GM21447 (cell line): ENCODE data around the gene HADHA.

Experiments used
- ATAC-seq: cut with Tn5 transposase; IDR thresholded peaks from one replicate; pipeline ENCODE4 v1.9.1; 2021; ENCODE audit not compliant: unreplicated experiment

The HADHA gene

GRCh38 chr2:26245810-26246209 is 1.4 kb upstream of the HADHA start:
- ATAC-seq = peak; percentile 62

GRCh38 chr2:26245231-26245732 is 850 bp upstream of the HADHA start:
- ATAC-seq = peak; percentile 9

- ATAC-seq = peak; percentile 1
Measured at GRCh38 chr2:26243470-26244308, 743 bp downstream of the HADHA start.

GRCh38 chr2:26241928-26242436 is 2.5 kb downstream of the HADHA start:
- no peak for ATAC-seq

DNA sequence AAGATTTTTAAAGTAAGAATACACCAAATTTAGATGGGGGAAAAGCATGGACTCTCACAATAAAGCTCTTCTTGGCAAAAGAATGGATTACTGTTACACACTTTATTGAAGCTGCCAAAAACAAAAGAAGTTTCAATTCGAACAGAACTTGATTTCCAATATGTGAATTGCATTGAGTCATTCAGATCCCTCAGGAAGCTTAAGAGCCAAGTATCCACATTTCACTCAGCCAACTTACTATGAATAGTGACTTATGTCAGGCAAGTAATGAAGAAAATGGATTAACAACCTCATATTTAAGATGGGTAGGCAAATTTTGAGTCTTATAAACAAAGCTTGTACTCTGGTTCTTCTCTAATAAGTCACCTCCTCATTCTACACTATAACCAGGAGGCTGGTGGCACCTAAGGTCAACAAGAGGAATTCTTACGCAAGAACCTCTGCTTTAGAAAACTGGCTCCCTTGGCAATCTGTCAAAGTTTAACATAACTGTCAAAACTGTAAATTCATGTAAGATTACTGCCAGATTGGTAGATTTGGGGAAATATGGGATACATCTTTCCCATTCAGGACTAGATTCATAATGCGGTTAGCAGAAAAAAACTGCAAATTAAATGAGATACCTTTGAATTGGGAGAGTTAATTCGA is 6.0 kb downstream of the HADHA start:
- no peak for ATAC-seq

DNA sequence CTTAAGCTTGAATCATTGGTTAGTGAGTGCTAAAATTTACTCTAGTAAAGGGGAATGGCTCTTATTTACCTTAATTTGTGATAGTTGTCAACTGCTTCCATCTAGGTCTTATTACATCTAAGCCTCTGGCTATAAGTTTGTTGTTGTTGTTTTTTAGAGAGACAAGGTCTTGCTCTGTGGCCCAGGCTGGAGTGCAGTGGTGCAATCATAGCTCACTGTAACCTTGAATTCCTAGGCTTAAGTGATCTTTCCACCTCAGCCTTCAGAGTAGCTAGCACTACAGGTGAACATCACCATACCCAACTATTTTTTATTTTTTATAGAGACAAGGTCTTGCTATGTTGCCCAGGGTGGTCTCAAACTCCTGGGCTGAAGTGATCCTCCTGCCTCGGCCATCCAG is 6.6 kb downstream of the HADHA start:
- ATAC-seq = no peak

- ATAC-seq = no peak
Measured at GRCh38 chr2:26235089-26235488, 9.3 kb downstream of the HADHA start.

DNA sequence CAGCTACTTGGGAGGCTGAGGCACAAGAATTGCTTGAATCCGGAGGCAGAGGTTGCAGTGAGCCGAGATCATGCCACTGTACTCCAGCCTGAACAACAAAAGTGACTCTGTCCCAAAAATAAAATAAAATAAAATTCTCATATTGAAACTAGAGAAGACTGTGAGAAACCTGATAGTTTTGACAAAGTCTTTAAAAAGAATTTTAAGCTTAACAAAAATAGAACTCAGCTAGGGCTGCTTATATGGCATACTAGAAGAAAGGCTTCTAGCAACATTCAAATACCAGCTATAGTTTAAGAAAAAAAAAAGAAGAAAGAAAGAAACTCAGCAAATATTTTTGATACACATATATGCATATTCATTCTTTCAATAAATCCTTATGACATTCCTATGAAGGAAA is 13.6 kb downstream of the HADHA start:
- ATAC-seq = no peak

DNA sequence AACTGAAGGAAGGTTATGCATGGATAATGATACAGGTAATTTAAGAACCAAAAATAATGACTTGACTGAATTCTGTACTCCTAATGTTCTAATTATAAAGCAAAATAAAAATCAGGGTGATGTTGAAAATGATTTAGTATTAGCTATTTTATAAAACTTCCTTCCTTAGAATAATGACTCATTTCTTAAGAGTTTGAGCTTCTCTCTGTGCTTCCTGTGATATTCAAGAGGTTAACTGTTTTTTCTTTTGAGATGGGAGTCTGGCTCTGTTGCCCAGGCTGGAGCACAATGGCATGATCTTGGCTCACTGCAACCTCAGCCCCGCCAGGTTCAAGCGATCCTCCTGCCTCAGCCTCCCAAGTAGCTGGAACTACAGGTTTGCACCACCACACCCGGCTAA is 14.8 kb downstream of the HADHA start:
- ATAC-seq = no peak

DNA sequence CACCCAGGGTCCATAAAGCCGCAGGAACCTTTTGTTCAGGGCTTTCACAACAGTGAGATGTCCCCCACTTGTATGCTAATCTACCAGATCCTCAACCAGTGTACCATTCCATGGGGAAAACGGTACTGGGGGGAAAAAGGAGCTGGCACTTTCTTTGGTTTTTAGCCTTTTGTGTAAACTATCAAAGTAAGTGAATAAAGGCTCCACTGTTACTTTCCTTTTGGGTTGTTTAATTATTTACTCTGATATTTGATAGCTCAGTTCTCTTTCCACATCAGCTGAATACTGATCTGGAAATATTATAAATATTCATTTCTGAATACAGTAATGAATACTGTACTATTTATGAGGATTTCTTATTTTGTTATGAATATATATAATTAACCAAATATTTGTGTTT is 20.3 kb downstream of the HADHA start:
- ATAC-seq = no peak

- no peak for ATAC-seq
Measured at GRCh38 chr2:26223018-26223417, 21.4 kb downstream of the HADHA start.

DNA sequence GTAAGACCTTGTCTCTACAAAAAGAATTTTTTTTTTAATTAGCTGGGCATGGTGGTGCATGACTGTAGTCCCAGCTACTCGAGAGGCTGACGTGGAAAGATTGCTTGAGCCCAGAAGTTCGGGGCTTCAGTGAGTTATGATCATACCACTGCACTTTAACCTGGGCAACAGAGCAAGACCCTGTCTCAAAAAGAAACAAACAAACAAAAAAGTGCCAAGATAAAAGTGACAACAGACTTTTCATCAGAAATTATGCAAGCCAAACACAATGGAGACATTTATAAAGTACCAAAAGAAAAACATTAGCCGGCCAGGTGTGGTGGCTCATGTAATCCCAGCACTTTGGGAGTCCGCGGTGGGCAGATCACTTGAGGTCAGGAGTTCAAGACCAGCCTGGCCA is 26.7 kb downstream of the HADHA start:
- no peak for ATAC-seq

DNA sequence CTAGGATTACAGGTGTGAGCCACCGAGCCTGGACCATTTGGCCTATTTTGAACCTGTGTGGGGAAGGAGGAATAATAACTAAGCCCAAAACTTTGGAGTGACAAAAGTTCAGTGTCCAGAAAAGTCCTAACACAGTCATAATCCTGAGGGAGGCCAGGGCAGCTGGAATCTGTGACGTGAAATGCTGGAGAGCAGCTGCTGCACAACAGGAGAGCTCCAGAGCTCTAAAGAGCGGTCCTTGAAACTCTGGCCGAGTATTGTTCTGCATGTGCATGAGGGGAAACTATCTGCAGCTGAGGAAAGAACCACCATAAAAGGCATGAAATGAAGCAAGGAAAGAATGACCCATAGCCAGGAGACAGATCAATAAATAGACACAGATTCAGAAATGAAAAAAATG is 27.8 kb downstream of the HADHA start:
- ATAC-seq = no peak

DNA sequence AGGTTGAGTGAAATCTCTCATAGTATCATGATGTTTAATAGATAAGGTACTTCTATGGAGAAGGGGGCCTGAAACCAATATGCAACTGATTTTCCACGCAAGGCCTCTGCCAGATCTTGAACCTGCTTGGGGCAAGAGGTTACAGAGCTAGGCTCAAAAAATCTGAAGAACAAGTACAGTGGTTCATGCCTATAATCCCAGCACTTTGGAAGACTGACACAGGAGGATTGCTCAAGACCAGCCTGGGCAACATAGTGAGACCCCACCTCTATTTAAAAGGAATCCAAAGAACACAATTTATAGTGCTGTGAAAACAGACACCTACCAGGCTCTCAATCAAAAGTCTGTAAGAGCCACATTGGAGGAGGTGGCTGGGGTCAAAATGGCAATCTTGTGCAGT is 28.6 kb downstream of the HADHA start:
- no peak for ATAC-seq

GRCh38 chr2:26214759-26215158 is 29.7 kb downstream of the HADHA start:
- no peak for ATAC-seq

GRCh38 chr2:26212011-26212410 is 32.4 kb downstream of the HADHA start:
- ATAC-seq = no peak

GRCh38 chr2:26203906-26204305 is 40.5 kb downstream of the HADHA start:
- no peak for ATAC-seq

GRCh38 chr2:26202981-26203490 is 41.4 kb downstream of the HADHA start:
- no peak for ATAC-seq

- ATAC-seq = no peak
Measured at GRCh38 chr2:26197516-26197915, 46.9 kb downstream of the HADHA start.

GRCh38 chr2:26196683-26197418 is 47.6 kb downstream of the HADHA start:
- ATAC-seq = no peak
